GM23248 (cell line): ENCODE measurements around the gene SKAP1.

Source experiments
- EZH2 ChIP-seq: fragments of 200-600 bp; sonication (generic); IDR thresholded peaks from 2 replicates; pipeline ENCODE4 v1.6.1; 2018; ENCODE audit warnings: antibody characterized with exemption, mild to moderate bottlenecking; ENCODE audit not compliant: insufficient read depth, poor library complexity, severe bottlenecking
- EZH2phosphoT487 ChIP-seq: fragments of 200-600 bp; sonication (generic); IDR thresholded peaks from 2 replicates; pipeline ENCODE4 v1.6.1; 2018; ENCODE audit warnings: antibody characterized with exemption, moderate library complexity, mild to moderate bottlenecking, low read depth; ENCODE audit not compliant: insufficient read depth

DNA sequence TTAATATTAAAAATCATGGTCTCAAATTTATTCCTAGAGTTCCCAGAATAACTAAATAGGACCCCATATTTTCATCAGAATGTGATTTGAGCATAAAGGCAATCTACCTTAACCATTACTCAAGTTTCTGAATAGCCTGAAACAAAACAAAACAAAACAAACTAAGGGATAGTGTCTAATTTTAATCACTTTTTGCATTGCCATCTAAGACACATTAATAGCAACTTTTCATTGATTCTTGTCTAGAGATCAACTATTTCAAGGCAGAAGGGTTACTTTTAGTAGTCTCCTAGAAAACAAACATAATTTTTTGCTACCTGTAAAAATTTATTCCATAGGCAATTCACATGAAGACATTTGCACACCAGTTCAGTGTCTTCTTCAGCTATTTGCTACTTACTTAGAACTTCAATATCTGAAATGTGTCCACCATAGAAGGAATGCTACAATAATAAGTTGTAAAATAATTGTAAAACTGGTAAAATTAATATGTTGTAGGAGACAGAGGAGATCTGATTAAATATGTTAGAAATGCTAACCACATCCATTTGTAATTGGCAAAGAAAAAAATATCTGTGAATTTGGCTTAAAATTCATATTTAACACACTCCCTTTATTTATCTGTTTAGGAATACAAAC lies 94.7 kb downstream of the SKAP1 start:
- TF ChIP-seq EZH2 (no peak), EZH2phosphoT487 (no peak)
